Activated B cell treated with CpG ODN at 0.5 μM for 24 hours (primary cell): Measurements from ENCODE around the gene IL6. TPM values are rescaled to one million over a fixed set of nuclear protein-coding genes. Genes with fewer than 3 reads are reported as not detected.

ENCODE experiments used
- ATAC-seq: fragments of 200-7000 bp; cut with Tn5 transposase; one replicate; pipeline ENCODE4 v1.10.0; 2021; ENCODE audit warnings: low read depth, mild to moderate bottlenecking, moderate library complexity
- CTCF ChIA-PET: fragments of 350-600 bp; sonication (Branson Sonifier 250); formaldehyde crosslinking; loops from one replicate; lab custom pipeline; 2021; ENCODE audit warnings: antibody characterized with exemption; lab: Charles Lee
- POLR2A ChIA-PET: fragments of 350-600 bp; sonication (Branson Sonifier 250); formaldehyde crosslinking; loops from one replicate; lab custom pipeline; 2021; ENCODE audit warnings: antibody characterized with exemption; lab: Charles Lee
- DNase-seq: peaks from one replicate; pipeline ENCODE4 v3.0.0; 2022
- H3K27ac Mint-ChIP-seq: one replicate; pipeline ENCODE4 v1.8.0; 2020; ENCODE audit warnings: mixed read lengths
- H3K27me3 Mint-ChIP-seq: one replicate; pipeline ENCODE4 v1.8.0; 2021; ENCODE audit warnings: mixed read lengths
- H3K36me3 Mint-ChIP-seq: one replicate; pipeline ENCODE4 v1.8.0; 2021; ENCODE audit warnings: low read depth, mixed read lengths
- H3K4me1 Mint-ChIP-seq: one replicate; pipeline ENCODE4 v1.8.0; 2021; ENCODE audit warnings: mixed read lengths
- H3K4me3 Mint-ChIP-seq: one replicate; pipeline ENCODE4 v1.8.0; 2020; ENCODE audit warnings: mild to moderate bottlenecking, mixed read lengths
- H3K9me3 Mint-ChIP-seq: one replicate; pipeline ENCODE4 v1.8.0; 2020; ENCODE audit warnings: mixed read lengths
- intact Hi-C: fragments of 100-400 bp; cut with micrococcal nuclease; formaldehyde crosslinking; loops from one replicate; pipeline ENCODE4 v1.15.1; 2024
- total RNA-seq: library from RNA; stranded (reverse); gene quantifications from 2 replicates; pipeline ENCODE4 v1.2.3, GENCODE V29; 2022
- TF ChIP-seq, protein P1 (sequence below): fragments of 200-600 bp; IDR thresholded peaks from one replicate; pipeline ENCODE4 v1.8.0; 2022; ENCODE audit warnings: antibody characterized with exemption, mild to moderate bottlenecking

IL6 gene
- total RNA-seq, 1 donor from 2014 or later: 72.3 TPM

DNA sequence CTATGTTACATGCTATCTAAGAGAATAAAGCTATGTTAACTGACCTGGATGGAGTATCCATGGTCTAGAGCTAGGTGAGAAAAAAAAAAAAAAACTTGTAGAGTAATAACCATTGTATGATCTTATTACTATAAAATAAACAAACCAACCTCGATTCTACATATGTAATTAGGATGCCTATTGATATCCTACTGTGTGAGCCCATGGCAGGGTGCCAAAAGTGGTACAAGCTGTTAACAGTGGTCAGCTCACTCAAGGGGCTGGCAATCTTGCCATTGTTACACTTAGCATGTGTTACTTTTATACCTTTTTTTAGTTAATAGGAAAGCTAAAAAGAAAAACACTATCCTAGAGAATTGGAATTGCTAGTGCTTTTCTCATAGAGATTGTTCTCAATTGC is 13.5 kb upstream of the IL6 start:
- Mint-ChIP-seq H3K36me3 (peaks cover 8% of the 10 kb centered on the region), H3K4me3 (peak overlapping the region; percentile 66), H3K9me3 (no peaks in the 10 kb centered on the region), H3K4me1 (peaks cover 67% of the 10 kb centered on the region), H3K27me3 (no peaks in the 10 kb centered on the region), H3K27ac (peak overlapping the region; percentile 98)
- TF ChIP-seq, protein P1, sequence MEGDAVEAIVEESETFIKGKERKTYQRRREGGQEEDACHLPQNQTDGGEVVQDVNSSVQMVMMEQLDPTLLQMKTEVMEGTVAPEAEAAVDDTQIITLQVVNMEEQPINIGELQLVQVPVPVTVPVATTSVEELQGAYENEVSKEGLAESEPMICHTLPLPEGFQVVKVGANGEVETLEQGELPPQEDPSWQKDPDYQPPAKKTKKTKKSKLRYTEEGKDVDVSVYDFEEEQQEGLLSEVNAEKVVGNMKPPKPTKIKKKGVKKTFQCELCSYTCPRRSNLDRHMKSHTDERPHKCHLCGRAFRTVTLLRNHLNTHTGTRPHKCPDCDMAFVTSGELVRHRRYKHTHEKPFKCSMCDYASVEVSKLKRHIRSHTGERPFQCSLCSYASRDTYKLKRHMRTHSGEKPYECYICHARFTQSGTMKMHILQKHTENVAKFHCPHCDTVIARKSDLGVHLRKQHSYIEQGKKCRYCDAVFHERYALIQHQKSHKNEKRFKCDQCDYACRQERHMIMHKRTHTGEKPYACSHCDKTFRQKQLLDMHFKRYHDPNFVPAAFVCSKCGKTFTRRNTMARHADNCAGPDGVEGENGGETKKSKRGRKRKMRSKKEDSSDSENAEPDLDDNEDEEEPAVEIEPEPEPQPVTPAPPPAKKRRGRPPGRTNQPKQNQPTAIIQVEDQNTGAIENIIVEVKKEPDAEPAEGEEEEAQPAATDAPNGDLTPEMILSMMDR: no peak
- ChIA-PET CTCF (interaction anchor here (0.8 to 1.5 kb wide), 8 partner anchors 10 to 153 kb away, joined by 3 to 9 read pairs (median 4); partner anchors contain the start of gene IL6), POLR2A (interaction anchor here (0.5 to 7.5 kb wide), 13 partner anchors 11 to 153 kb away, joined by 3 to 148 read pairs (median 4); partner anchors contain the start of gene IL6)
- intact Hi-C loops: loop anchor here (1.0 to 2.0 kb wide), 5 partner anchors 9 to 51 kb away; partner anchors contain the start of gene IL6
- DNase-seq (no peak), ATAC-seq (no peak)

DNA sequence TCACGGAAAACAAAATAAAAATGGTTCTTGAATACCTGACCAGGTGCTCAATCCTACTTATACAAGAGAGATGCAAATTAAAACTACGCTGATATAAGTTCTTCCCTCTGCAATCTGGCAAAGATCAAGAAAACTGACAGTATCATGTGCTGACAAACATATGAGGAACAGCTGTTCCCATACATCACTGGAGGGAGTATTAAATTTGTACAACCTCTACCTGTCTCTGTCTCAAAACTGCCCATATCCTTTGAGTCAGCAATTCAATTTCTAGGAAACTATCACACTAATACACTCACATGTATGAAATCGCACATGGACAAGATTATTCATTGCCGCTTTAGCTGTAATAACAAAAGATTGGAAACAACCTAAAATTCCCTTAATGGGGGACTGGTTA is 11.0 kb upstream of the IL6 start:
- no peak overlapping the region for H3K4me3 Mint-ChIP-seq
- POLR2A ChIA-PET: no interaction called here
- ATAC-seq: no peak
- TF ChIP-seq, protein P1: no peak
- H3K4me1 Mint-ChIP-seq: peaks cover 89% of the 10 kb centered on the region
- H3K27ac Mint-ChIP-seq: no peak overlapping the region
- intact Hi-C loops: no loop called here
- H3K36me3 Mint-ChIP-seq: peaks cover 9% of the 10 kb centered on the region
- DNase-seq: no peak
- H3K27me3 Mint-ChIP-seq: no peaks in the 10 kb centered on the region
- no peaks in the 10 kb centered on the region for H3K9me3 Mint-ChIP-seq
- CTCF ChIA-PET: no interaction called here

DNA sequence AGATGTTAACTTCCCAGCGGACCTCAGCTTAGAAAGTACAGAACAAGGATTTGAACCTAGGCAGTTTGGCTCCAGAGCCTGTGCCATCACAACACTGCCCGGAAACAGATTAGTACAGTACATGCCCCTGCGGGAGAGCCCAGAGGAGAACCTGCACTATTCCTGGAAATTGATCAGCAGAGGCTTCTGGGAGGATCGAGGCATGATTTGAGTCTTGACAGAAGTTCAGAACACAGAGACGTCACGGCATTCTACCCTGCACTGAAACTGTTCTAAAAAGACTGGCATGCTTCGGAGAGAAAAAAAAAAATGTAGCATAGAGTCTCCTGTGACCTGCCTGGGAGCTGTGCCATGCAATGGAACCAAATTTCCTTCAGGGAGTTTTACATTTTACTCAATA is 9.2 kb upstream of the IL6 start:
- intact Hi-C loops: no loop called here
- DNase-seq: no peak
- Mint-ChIP-seq H3K27me3 (no peaks in the 10 kb centered on the region), H3K36me3 (peaks cover 5% of the 10 kb centered on the region), H3K4me3 (no peak overlapping the region), H3K9me3 (no peaks in the 10 kb centered on the region), H3K4me1 (peaks cover 91% of the 10 kb centered on the region), H3K27ac (no peak overlapping the region)
- TF ChIP-seq, protein P1: no peak
- POLR2A ChIA-PET: interaction anchor here (0.6 to 2.2 kb wide), 4 partner anchors 8 to 39 kb away, joined by 3 to 15 read pairs (median 6); no protein-coding TSS in a partner anchor
- CTCF ChIA-PET: interaction anchor here (0.7 to 1.5 kb wide), 3 partner anchors 9 to 167 kb away, joined by 3 to 6 read pairs (median 4); partner anchors contain the start of gene IL6
- ATAC-seq: no peak

DNA sequence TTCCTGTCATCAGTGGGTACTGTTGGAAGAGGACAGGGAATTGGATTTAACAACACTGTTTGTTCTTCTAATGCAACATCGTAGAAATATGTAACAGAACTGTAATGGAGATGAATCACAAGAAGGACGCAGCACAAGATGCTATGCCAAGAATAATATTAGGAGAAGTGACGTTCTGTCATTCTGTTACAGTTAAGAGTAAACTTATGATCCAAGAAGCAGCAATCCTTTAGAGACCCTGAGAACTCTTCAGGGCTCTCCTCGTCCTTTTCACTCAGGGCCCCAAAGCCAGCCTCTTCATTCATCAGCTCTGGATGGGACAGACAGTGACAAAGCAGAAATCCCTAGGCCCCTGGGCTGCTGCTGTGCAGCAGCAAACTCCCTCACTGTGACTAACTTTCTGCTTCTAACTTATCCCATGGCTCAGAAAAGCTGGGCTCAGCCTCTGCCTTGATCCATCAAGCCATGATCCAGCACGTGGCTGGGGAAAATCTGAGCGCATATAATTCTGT is 8.7 kb upstream of the IL6 start:
- Mint-ChIP-seq H3K27me3 (no peaks in the 10 kb centered on the region), H3K27ac (no peak overlapping the region)

DNA sequence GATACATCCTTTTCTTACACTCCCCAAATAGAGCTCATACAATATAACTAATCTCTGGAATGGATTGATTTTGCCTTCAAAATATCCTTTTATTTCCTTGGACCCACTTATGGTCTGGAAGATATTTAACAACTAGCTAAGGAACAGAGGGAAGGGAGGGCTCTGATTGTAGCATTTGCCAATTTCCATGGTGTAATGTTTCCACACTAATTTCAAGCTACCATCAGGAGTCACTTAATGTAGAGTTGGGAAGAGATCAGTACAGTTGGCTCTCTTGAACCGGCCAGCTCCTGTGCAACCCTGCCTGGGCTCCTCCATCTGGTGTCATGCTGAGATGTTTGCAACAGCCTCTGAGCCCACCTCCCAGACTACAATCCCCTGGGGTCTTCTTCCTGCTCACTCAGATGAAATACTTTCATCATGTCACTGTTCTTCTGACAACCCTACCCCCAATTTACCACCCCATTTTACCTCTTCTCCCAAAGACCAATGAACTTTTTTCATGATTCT is 8.0 kb upstream of the IL6 start:
- ChIA-PET CTCF (no interaction called here), POLR2A (interaction anchor here (0.8 to 2.2 kb wide), 6 partner anchors 8 to 57 kb away, joined by 3 to 10 read pairs (median 4); partner anchors contain the start of gene IL6)
- TF ChIP-seq, protein P1: no peak
- Mint-ChIP-seq H3K27me3 (no peaks in the 10 kb centered on the region), H3K4me1 (peaks cover 91% of the 10 kb centered on the region), H3K36me3 (peaks cover 5% of the 10 kb centered on the region), H3K27ac (peak overlapping the region; percentile 70), H3K9me3 (no peaks in the 10 kb centered on the region), H3K4me3 (peak overlapping the region; percentile 67)
- intact Hi-C loops: no loop called here
- no peak for DNase-seq
- no peak for ATAC-seq

More for the DNA sequence above, 8.7 kb upstream of the IL6 start:
- ATAC-seq: no peak
- ChIA-PET POLR2A (interaction anchor here (0.6 to 2.2 kb wide), 7 partner anchors 9 to 46 kb away, joined by 3 to 15 read pairs (median 4); partner anchors contain the start of gene IL6), CTCF (interaction anchor here (0.7 to 1.5 kb wide), 2 partner anchors 9 to 168 kb away, joined by 4 to 6 read pairs; partner anchors contain the start of gene IL6)
- Mint-ChIP-seq H3K4me1 (peaks cover 91% of the 10 kb centered on the region), H3K36me3 (peaks cover 5% of the 10 kb centered on the region), H3K4me3 (no peak overlapping the region), H3K9me3 (no peaks in the 10 kb centered on the region)
- intact Hi-C loops: no loop called here
- TF ChIP-seq, protein P1: no peak
- DNase-seq: no peak
